GM23338 (cell line): Measurements from ENCODE around the gene CHD5. TPM values are rescaled to one million over a fixed set of nuclear protein-coding genes. Genes with fewer than 3 reads are reported as not detected.

Source experiments
- ATAC-seq: fragments of 200-7000 bp; cut with Tn5 transposase; 3 replicates; pipeline ENCODE4 v1.9.1; 2020
- DNase-seq: peaks from one replicate; pipeline ENCODE4 v3.0.0-alpha.2; 2015; ENCODE audit warnings: low spot score
- H2AFZ ChIP-seq: fragments of 200-600 bp; sonication (generic); 2 replicates; pipeline ENCODE4 v1.8.0; 2016; ENCODE audit warnings: antibody characterized with exemption, mild to moderate bottlenecking, moderate library complexity
- H3F3A ChIP-seq: fragments of 200-600 bp; sonication (generic); replicated peaks from 2 replicates; pipeline ENCODE4 v1.8.0; 2017; ENCODE audit warnings: antibody characterized with exemption, mixed run types, low read depth
- H3K27ac ChIP-seq: fragments of 200-600 bp; sonication (generic); 2 replicates; pipeline ENCODE4 v1.6.1; 2016; ENCODE audit warnings: low read depth
- H3K27me3 ChIP-seq: fragments of 200-600 bp; sonication (generic); 2 replicates; pipeline ENCODE4 v1.8.0; 2016; ENCODE audit warnings: mild to moderate bottlenecking, mixed run types, moderate library complexity; ENCODE audit not compliant: insufficient read depth
- H3K36me3 ChIP-seq: fragments of 200-600 bp; sonication (generic); 2 replicates; pipeline ENCODE4 v1.8.0; 2016; ENCODE audit warnings: mild to moderate bottlenecking; ENCODE audit not compliant: insufficient read depth
- H3K4me1 ChIP-seq: fragments of 200-600 bp; sonication (generic); 2 replicates; pipeline ENCODE4 v1.8.0; 2016; ENCODE audit warnings: mild to moderate bottlenecking, moderate library complexity; ENCODE audit not compliant: insufficient read depth
- H3K4me2 ChIP-seq: fragments of 200-600 bp; sonication (generic); 2 replicates; pipeline ENCODE4 v1.7.1; 2017; ENCODE audit warnings: mixed run types
- H3K4me3 ChIP-seq: fragments of 200-600 bp; sonication (generic); 2 replicates; pipeline ENCODE4 v1.6.1; 2016; ENCODE audit warnings: mixed run types
- H3K79me2 ChIP-seq: fragments of 200-600 bp; sonication (generic); replicated peaks from 2 replicates; pipeline ENCODE4 v1.8.0; 2017; ENCODE audit warnings: mild to moderate bottlenecking; ENCODE audit not compliant: insufficient read depth
- H3K9me2 ChIP-seq: fragments of 200-600 bp; sonication (generic); 2 replicates; pipeline ENCODE4 v1.8.0; 2017; ENCODE audit not compliant: insufficient read depth
- H4K20me1 ChIP-seq: fragments of 200-600 bp; sonication (generic); replicated peaks from 2 replicates; pipeline ENCODE4 v1.8.0; 2017; ENCODE audit warnings: mild to moderate bottlenecking; ENCODE audit not compliant: insufficient read depth
- H3K27ac Mint-ChIP-seq: 2 replicates; pipeline ENCODE4 v1.8.0; 2020; ENCODE audit warnings: inconsistent platforms, mild to moderate bottlenecking, moderate library complexity, mixed read lengths
- H3K27me3 Mint-ChIP-seq: 3 replicates; pipeline ENCODE4 v1.8.0; 2022; ENCODE audit warnings: low read depth, mild to moderate bottlenecking, moderate library complexity, mixed read lengths, inconsistent platforms; ENCODE audit not compliant: insufficient read depth, poor library complexity
- H3K36me3 Mint-ChIP-seq: 3 replicates; pipeline ENCODE4 v1.8.0; 2021; ENCODE audit warnings: low read depth, mild to moderate bottlenecking, inconsistent platforms, moderate library complexity, mixed read lengths
- H3K4me1 Mint-ChIP-seq: 3 replicates; pipeline ENCODE4 v1.8.0; 2020; ENCODE audit warnings: mild to moderate bottlenecking, inconsistent platforms, mixed read lengths
- H3K4me3 Mint-ChIP-seq: 3 replicates; pipeline ENCODE4 v1.8.0; 2021; ENCODE audit warnings: moderate library complexity, mild to moderate bottlenecking, inconsistent platforms, mixed read lengths
- H3K9me3 Mint-ChIP-seq: 3 replicates; pipeline ENCODE4 v1.8.0; 2020; ENCODE audit warnings: moderate library complexity, mild to moderate bottlenecking, inconsistent platforms, mixed read lengths
- EZH2phosphoT487 ChIP-seq: fragments of 200-600 bp; sonication (generic); IDR thresholded peaks from one replicate; pipeline ENCODE4 v1.8.1; 2018; ENCODE audit warnings: antibody characterized with exemption; ENCODE audit not compliant: unreplicated experiment
- STAT1 ChIP-seq: IDR thresholded peaks from one replicate; pipeline ENCODE4 v1.6.1; 2016; ENCODE audit warnings: antibody characterized with exemption; ENCODE audit not compliant: unreplicated experiment
- ZNF114 ChIP-seq: fragments of 250-450 bp; sonication (Bioruptor Pico); IDR thresholded peaks from 2 replicates; pipeline ENCODE4 v1.5.0; 2020; ENCODE audit warnings: mild to moderate bottlenecking, moderate library complexity
- polyA plus RNA-seq: library from polyadenylated mRNA; unstranded; fragments of >200 nt; fragmentation: Nextera tagmentation; extraction: Ambion mirVana; gene quantifications from 2 replicates; pipeline ENCODE4 v1.2.1, GENCODE V29; 2016
- total RNA-seq: library from RNA; depleted of rRNA; stranded (reverse); fragments of >200 nt; shearing (Covaris generic); gene quantifications from 2 replicates; pipeline ENCODE4 v1.2.3, GENCODE V29; 2014
- TF ChIP-seq, protein P1 (sequence below): fragments of 250-450 bp; sonication (Bioruptor Pico); IDR thresholded peaks from 2 replicates; pipeline ENCODE4 v1.5.0; 2020; ENCODE audit warnings: mild to moderate bottlenecking, moderate library complexity
- TF ChIP-seq, protein P2 (sequence below), 2 experiments: fragments of 200-600 bp in 1 of 2; sonication (generic) in 1 of 2; conservative IDR thresholded peaks; 2 replicates each; pipeline versions ENCODE4 v1.5.1 to v1.6.1; 2016 to 2017; ENCODE audit warnings: antibody characterized with exemption in 2 of 2, low read depth in 2 of 2, mild to moderate bottlenecking in 2 of 2, moderate library complexity in 1 of 2
- TF ChIP-seq, protein P3 (sequence below): IDR thresholded peaks from 2 replicates; pipeline ENCODE4 v1.6.1; 2016; ENCODE audit warnings: antibody characterized with exemption

The CHD5 gene
- total and polyA plus RNA-seq, 2 experiments from 2014 or later, result 0.32 to 1.0 TPM

DNA sequence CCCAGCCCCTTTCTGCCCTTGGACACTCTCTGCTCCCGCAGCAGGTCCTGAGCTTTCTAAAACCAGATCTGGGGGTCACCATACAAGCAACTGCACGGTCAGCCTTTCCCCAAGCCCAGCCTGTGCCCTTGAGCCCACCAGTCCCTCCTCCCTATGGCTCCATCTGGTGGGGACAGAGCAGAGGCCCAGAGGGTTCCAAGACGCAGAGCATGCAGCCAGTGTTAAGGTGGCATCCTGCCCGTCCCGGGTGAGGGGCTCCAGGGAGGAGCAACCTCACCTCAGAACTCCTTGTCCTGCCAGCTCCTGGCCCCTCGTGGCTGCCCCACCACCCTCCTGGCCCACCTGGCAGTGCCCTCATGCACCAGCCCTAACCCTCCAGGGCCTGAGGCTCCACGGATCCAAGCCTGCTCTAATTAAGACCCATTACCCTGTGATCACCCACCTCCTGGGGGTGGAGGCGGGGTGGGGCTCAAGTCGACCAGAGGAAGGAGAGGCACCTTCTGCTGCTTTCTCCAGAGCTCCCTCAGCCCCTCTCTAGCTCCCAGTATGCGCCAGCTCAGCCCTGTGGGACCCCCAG is 8.5 kb downstream of the CHD5 start:
- Histone ChIP-seq H3K4me1 (no peaks in the 10 kb centered on the region), H3K36me3 (no peaks in the 10 kb centered on the region), H3K4me3 (no peak overlapping the region), H4K20me1 (no peaks in the 10 kb centered on the region), H3K79me2 (no peaks in the 10 kb centered on the region), H2AFZ (no peak overlapping the region), H3K27me3 (peaks cover under 1% of the 10 kb centered on the region; the same call in 1 of the 2 replicates), H3F3A (no peaks in the 10 kb centered on the region), H3K27ac (no peak overlapping the region), H3K9me2 (0 out of 2 replicates have a peak, but pooled peaks cover 6% of the 10 kb centered on the region), H3K4me2 (no peak overlapping the region)
- peaks cover 3% of the 10 kb centered on the region; the same call in 2 of the 3 replicates for H3K4me1 Mint-ChIP-seq
- no peaks in the 10 kb centered on the region for H3K36me3 Mint-ChIP-seq
- H3K27me3 Mint-ChIP-seq, result peaks cover 9% of the 10 kb centered on the region
- H3K9me3 Mint-ChIP-seq, result no peaks in the 10 kb centered on the region
- peak; percentile 78 for DNase-seq
- no peak overlapping the region for H3K27ac Mint-ChIP-seq
- TF ChIP-seq, protein P1, sequence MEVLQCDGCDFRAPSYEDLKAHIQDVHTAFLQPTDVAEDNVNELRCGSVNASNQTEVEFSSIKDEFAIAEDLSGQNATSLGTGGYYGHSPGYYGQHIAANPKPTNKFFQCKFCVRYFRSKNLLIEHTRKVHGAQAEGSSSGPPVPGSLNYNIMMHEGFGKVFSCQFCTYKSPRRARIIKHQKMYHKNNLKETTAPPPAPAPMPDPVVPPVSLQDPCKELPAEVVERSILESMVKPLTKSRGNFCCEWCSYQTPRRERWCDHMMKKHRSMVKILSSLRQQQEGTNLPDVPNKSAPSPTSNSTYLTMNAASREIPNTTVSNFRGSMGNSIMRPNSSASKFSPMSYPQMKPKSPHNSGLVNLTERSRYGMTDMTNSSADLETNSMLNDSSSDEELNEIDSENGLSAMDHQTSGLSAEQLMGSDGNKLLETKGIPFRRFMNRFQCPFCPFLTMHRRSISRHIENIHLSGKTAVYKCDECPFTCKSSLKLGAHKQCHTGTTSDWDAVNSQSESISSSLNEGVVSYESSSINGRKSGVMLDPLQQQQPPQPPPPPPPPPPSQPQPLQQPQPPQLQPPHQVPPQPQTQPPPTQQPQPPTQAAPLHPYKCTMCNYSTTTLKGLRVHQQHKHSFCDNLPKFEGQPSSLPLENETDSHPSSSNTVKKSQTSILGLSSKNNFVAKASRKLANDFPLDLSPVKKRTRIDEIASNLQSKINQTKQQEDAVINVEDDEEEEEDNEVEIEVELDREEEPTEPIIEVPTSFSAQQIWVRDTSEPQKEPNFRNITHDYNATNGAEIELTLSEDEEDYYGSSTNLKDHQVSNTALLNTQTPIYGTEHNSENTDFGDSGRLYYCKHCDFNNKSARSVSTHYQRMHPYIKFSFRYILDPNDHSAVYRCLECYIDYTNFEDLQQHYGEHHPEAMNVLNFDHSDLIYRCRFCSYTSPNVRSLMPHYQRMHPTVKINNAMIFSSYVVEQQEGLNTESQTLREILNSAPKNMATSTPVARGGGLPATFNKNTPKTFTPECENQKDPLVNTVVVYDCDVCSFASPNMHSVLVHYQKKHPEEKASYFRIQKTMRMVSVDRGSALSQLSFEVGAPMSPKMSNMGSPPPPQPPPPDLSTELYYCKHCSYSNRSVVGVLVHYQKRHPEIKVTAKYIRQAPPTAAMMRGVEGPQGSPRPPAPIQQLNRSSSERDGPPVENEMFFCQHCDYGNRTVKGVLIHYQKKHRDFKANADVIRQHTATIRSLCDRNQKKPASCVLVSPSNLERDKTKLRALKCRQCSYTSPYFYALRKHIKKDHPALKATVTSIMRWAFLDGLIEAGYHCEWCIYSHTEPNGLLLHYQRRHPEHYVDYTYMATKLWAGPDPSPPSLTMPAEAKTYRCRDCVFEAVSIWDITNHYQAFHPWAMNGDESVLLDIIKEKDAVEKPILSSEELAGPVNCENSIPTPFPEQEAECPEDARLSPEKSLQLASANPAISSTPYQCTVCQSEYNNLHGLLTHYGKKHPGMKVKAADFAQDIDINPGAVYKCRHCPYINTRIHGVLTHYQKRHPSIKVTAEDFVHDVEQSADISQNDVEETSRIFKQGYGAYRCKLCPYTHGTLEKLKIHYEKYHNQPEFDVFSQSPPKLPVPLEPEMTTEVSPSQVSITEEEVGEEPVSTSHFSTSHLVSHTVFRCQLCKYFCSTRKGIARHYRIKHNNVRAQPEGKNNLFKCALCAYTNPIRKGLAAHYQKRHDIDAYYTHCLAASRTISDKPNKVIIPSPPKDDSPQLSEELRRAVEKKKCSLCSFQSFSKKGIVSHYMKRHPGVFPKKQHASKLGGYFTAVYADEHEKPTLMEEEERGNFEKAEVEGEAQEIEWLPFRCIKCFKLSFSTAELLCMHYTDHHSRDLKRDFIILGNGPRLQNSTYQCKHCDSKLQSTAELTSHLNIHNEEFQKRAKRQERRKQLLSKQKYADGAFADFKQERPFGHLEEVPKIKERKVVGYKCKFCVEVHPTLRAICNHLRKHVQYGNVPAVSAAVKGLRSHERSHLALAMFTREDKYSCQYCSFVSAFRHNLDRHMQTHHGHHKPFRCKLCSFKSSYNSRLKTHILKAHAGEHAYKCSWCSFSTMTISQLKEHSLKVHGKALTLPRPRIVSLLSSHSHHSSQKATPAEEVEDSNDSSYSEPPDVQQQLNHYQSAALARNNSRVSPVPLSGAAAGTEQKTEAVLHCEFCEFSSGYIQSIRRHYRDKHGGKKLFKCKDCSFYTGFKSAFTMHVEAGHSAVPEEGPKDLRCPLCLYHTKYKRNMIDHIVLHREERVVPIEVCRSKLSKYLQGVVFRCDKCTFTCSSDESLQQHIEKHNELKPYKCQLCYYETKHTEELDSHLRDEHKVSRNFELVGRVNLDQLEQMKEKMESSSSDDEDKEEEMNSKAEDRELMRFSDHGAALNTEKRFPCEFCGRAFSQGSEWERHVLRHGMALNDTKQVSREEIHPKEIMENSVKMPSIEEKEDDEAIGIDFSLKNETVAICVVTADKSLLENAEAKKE (CRISPR knock-in tag), result no peak
- TF ChIP-seq, protein P2, sequence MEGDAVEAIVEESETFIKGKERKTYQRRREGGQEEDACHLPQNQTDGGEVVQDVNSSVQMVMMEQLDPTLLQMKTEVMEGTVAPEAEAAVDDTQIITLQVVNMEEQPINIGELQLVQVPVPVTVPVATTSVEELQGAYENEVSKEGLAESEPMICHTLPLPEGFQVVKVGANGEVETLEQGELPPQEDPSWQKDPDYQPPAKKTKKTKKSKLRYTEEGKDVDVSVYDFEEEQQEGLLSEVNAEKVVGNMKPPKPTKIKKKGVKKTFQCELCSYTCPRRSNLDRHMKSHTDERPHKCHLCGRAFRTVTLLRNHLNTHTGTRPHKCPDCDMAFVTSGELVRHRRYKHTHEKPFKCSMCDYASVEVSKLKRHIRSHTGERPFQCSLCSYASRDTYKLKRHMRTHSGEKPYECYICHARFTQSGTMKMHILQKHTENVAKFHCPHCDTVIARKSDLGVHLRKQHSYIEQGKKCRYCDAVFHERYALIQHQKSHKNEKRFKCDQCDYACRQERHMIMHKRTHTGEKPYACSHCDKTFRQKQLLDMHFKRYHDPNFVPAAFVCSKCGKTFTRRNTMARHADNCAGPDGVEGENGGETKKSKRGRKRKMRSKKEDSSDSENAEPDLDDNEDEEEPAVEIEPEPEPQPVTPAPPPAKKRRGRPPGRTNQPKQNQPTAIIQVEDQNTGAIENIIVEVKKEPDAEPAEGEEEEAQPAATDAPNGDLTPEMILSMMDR (conservative IDR thresholded peaks at IDR 0.05; ENCODE audit: low read depth in 2 of 2), result peak; percentile 50 to 81
- no peak overlapping the region for H3K4me3 Mint-ChIP-seq
- ATAC-seq, result peak; percentile 95

DNA sequence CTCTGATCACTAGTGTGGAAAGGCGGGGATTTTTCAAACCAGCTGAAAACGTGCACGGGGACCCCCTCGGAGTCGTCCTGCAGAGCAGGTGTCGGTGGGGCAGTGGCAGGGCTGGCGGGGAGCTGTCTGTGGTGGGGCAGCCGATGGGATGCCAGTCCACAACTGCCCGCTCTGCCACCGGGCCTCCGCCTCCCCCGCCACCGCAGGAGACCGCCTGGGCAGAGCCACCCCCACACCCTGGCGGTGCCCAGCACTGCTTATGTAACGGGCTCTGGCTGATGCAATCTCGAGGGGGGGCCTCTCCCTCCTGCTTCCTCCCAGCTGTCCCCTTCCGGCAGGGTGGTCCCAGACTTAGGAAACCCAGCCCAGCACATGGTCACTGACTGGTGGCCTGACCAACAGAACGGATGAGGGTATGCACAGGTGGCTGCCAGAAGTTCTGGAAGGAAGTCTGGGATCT is 9.3 kb downstream of the CHD5 start:
- Histone ChIP-seq H2AFZ (no peak overlapping the region), H3K9me2 (0 out of 2 replicates have a peak, but pooled peaks cover 3% of the 10 kb centered on the region), H4K20me1 (no peaks in the 10 kb centered on the region), H3K4me1 (no peaks in the 10 kb centered on the region), H3K4me2 (no peak overlapping the region), H3K27me3 (no peaks in the 10 kb centered on the region), H3F3A (no peaks in the 10 kb centered on the region), H3K79me2 (no peaks in the 10 kb centered on the region), H3K36me3 (no peaks in the 10 kb centered on the region), H3K4me3 (no peak overlapping the region), H3K27ac (no peak overlapping the region)
- DNase-seq (no peak), ATAC-seq (no peak)
- H3K9me3 Mint-ChIP-seq, result no peaks in the 10 kb centered on the region
- no peak overlapping the region for H3K27ac Mint-ChIP-seq
- H3K36me3 Mint-ChIP-seq, result no peaks in the 10 kb centered on the region
- H3K27me3 Mint-ChIP-seq, result peaks cover 6% of the 10 kb centered on the region
- peaks cover 3% of the 10 kb centered on the region; the same call in 2 of the 3 replicates for H3K4me1 Mint-ChIP-seq
- H3K4me3 Mint-ChIP-seq, result no peak overlapping the region
- TF ChIP-seq, protein P2 (conservative IDR thresholded peaks at IDR 0.05; ENCODE audit: low read depth in 2 of 2), result no peak
- no peak for TF ChIP-seq EZH2phosphoT487
- no peak for TF ChIP-seq STAT1
- TF ChIP-seq, protein P3, sequence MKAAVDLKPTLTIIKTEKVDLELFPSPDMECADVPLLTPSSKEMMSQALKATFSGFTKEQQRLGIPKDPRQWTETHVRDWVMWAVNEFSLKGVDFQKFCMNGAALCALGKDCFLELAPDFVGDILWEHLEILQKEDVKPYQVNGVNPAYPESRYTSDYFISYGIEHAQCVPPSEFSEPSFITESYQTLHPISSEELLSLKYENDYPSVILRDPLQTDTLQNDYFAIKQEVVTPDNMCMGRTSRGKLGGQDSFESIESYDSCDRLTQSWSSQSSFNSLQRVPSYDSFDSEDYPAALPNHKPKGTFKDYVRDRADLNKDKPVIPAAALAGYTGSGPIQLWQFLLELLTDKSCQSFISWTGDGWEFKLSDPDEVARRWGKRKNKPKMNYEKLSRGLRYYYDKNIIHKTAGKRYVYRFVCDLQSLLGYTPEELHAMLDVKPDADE, result no peak
- TF ChIP-seq ZNF114 (CRISPR knock-in tag), result no peak
